K562 (cell line): ENCODE measurements around the gene SIGLEC14. TPM values are rescaled to one million over a fixed set of nuclear protein-coding genes. Genes with fewer than 3 reads are reported as not detected.

Source experiments
- CBX3 ChIP-seq, 2 experiments: IDR thresholded peaks; 1 replicate in 1 of 2; 2 replicates in 1 of 2; pipeline ENCODE4 v1.6.1; 2012; ENCODE audit warnings: inconsistent platforms in 2 of 2, low read length in 2 of 2, borderline replicate concordance in 1 of 2, control low read depth in 1 of 2
- CUX1 ChIP-seq: fragments of 200-800 bp; sonication (Bioruptor generic); IDR thresholded peaks from 2 replicates; pipeline ENCODE4 v1.6.1; 2016; ENCODE audit warnings: missing genetic modification characterization, missing compliant biosample characterization
- ELF1 ChIP-seq: fragments of 200-800 bp; sonication (Bioruptor generic); IDR thresholded peaks from 2 replicates; pipeline ENCODE4 v1.6.1; 2016; ENCODE audit warnings: missing genetic modification characterization, missing compliant biosample characterization
- ERF ChIP-seq: fragments of 450-650 bp; formaldehyde crosslinking; IDR thresholded peaks from 2 replicates; pipeline ENCODE4 v1.4.0; 2020; ENCODE audit warnings: mild to moderate bottlenecking, mixed read lengths
- FUS ChIP-seq: fragments of 200-400 bp; formaldehyde crosslinking; optimal IDR thresholded peaks from 2 replicates; pipeline ENCODE3; 2017; ENCODE audit warnings: low read depth, low read length
- GATA2 ChIP-seq: sonication (generic); formaldehyde crosslinking; IDR thresholded peaks from 2 replicates; pipeline ENCODE4 v1.4.0; 2020; ENCODE audit warnings: mild to moderate bottlenecking, missing genetic modification reagents
- HCFC1 ChIP-seq: IDR thresholded peaks from 2 replicates; pipeline ENCODE4 v1.6.1; 2012; ENCODE audit warnings: low read depth, low read length, improper control_type of control experiment
- HINFP ChIP-seq: fragments of 450-650 bp; conservative IDR thresholded peaks from 2 replicates; pipeline ENCODE4 v1.6.1; 2016; ENCODE audit warnings: missing genetic modification characterization, low read depth, mild to moderate bottlenecking, control low read depth, missing compliant biosample characterization
- HMG20B ChIP-seq: fragments of 250-450 bp; sonication (Bioruptor Pico); IDR thresholded peaks from 2 replicates; pipeline ENCODE4 v1.5.0; 2021; ENCODE audit warnings: mild to moderate bottlenecking
- LARP7 ChIP-seq: fragments of 450-650 bp; IDR thresholded peaks from 2 replicates; pipeline ENCODE4 v1.6.1; 2016
- MED1 ChIP-seq: sonication (generic); formaldehyde crosslinking; IDR thresholded peaks from 2 replicates; pipeline ENCODE4 v1.8.1; 2023; ENCODE audit warnings: missing genetic modification reagents, borderline replicate concordance
- MLX ChIP-seq, 2 experiments: fragments of 450-650 bp in 1 of 2; sonication (generic) in 1 of 2; formaldehyde crosslinking; conservative IDR thresholded peaks; 2 replicates each; pipeline versions ENCODE4 v1.4.0 to v1.8.1; 2020 to 2022; ENCODE audit warnings: mild to moderate bottlenecking in 1 of 2, missing genetic modification reagents in 1 of 2
- NCOR1 ChIP-seq: fragments of 450-650 bp; IDR thresholded peaks from 2 replicates; pipeline ENCODE4 v1.6.1; 2016; ENCODE audit warnings: mild to moderate bottlenecking, moderate library complexity
- NFRKB ChIP-seq: fragments of 450-650 bp; IDR thresholded peaks from 2 replicates; pipeline ENCODE4 v1.6.1; 2016; ENCODE audit warnings: low read depth
- PTBP1 ChIP-seq: fragments of 200-400 bp; formaldehyde crosslinking; IDR thresholded peaks from 2 replicates; pipeline ENCODE4 v1.6.1; 2017; ENCODE audit warnings: low read depth, low read length
- RBM17 ChIP-seq: fragments of 200-400 bp; formaldehyde crosslinking; IDR thresholded peaks from 2 replicates; pipeline ENCODE4 v1.6.1; 2017; ENCODE audit warnings: low read depth, mild to moderate bottlenecking, low read length, borderline replicate concordance
- RFX1 ChIP-seq: fragments of 450-650 bp; IDR thresholded peaks from 2 replicates; pipeline ENCODE4 v1.6.1; 2016; ENCODE audit warnings: mild to moderate bottlenecking, moderate library complexity
- SAFB ChIP-seq: fragments of 200-400 bp; formaldehyde crosslinking; IDR thresholded peaks from 2 replicates; pipeline ENCODE4 v1.6.1; 2017; ENCODE audit warnings: low read depth, low read length, borderline replicate concordance
- SIX5 ChIP-seq, 2 experiments: IDR thresholded peaks; 2 replicates each; pipeline ENCODE4 v1.6.1; 2011; ENCODE audit warnings: low read length in 2 of 2, borderline replicate concordance in 1 of 2, low read depth in 1 of 2, mild to moderate bottlenecking in 1 of 2, moderate library complexity in 1 of 2; ENCODE audit not compliant: insufficient read depth in 1 of 2
- SMAD3 ChIP-seq: fragments of 450-650 bp; formaldehyde crosslinking; conservative IDR thresholded peaks from 2 replicates; pipeline ENCODE4 v1.4.0; 2020; ENCODE audit warnings: mild to moderate bottlenecking
- SNAPC5 ChIP-seq: fragments of 250-450 bp; sonication (Bioruptor Pico); IDR thresholded peaks from 2 replicates; pipeline ENCODE4 v1.8.0; 2021; ENCODE audit warnings: moderate library complexity, mild to moderate bottlenecking, inconsistent platforms
- YBX1 ChIP-seq: fragments of 450-650 bp; IDR thresholded peaks from 2 replicates; pipeline ENCODE4 v1.7.1; 2016; ENCODE audit warnings: mild to moderate bottlenecking
- ZFP1 ChIP-seq: fragments of 450-650 bp; formaldehyde crosslinking; IDR thresholded peaks from 2 replicates; pipeline ENCODE4 v1.4.0; 2020; ENCODE audit warnings: mild to moderate bottlenecking, mixed read lengths
- polyA plus RNA-seq, 8 experiments: library from polyadenylated mRNA; depleted of rRNA in 4 of 8; stranded (reverse) in 5 of 8; unstranded in 3 of 8; fragments of >200 nt; fragmentation: Nextera tagmentation in 2 of 8; fragmentation: Illumina TruSeq in 1 of 8; extraction: Ambion mirVana in 2 of 8; extraction: Trizol in 1 of 8; gene quantifications; 2 replicates each; pipeline versions ENCODE4 v1.2.1 to v1.2.3, GENCODE V29; 2011 to 2014; ENCODE audit warnings: inconsistent platforms in 1 of 8, missing spikeins in 1 of 8
- total RNA-seq, 7 experiments: library from RNA; depleted of rRNA in 6 of 7; stranded (reverse); fragments of >200 nt in 6 of 7; fragmentation: Illumina TruSeq in 2 of 7; extraction: Trizol in 2 of 7; gene quantifications; 2 replicates each; pipeline versions ENCODE4 v1.2.1 to v1.2.3, GENCODE V29; 2011 to 2021; ENCODE audit warnings: low replicate concordance in 1 of 7

Gene SIGLEC14
- total and polyA plus RNA-seq, 9 of the 15 experiments (the other 6 are each of a cell fraction or from before 2014, with no cell fraction given) = not detected

- TF ChIP-seq CBX3 (IDR thresholded peaks at IDR 0.05; ENCODE audit: borderline replicate concordance in 1 of 2, low read length in 2 of 2) = peak; percentile 8 to 91
- no peak; the same call in 1 of the 2 replicates for TF ChIP-seq HINFP
- no peak for TF ChIP-seq ZFP1 (CRISPR knock-in tag)
- 0 out of 4 replicates have a peak, but pooled peaks of 1 of the 2 experiments have one; percentile 54 for TF ChIP-seq MLX (CRISPR knock-in tag; conservative IDR thresholded peaks at IDR 0.05)
- no peak for TF ChIP-seq SMAD3
- TF ChIP-seq NCOR1 = 0 out of 2 replicates have a peak, but pooled peaks have one; percentile 17
- TF ChIP-seq ELF1 (tag) = no peak
- TF ChIP-seq RFX1 = no peak
- TF ChIP-seq SNAPC5 (CRISPR knock-in tag) = no peak
- TF ChIP-seq CUX1 (CRISPR knock-in tag) = no peak
- no peak for TF ChIP-seq PTBP1
- no peak for TF ChIP-seq NFRKB
- no peak for TF ChIP-seq GATA2
- TF ChIP-seq LARP7 = no peak
- TF ChIP-seq MED1 = no peak
- TF ChIP-seq FUS = no peak
- no peak for TF ChIP-seq ERF (CRISPR knock-in tag)
- no peak for TF ChIP-seq SAFB
- TF ChIP-seq SIX5 (IDR thresholded peaks at IDR 0.05; ENCODE audit: borderline replicate concordance in 1 of 2, insufficient read depth in 1 of 2, low read depth in 1 of 2, low read length in 2 of 2) = no peak
- no peak for TF ChIP-seq YBX1
- TF ChIP-seq RBM17 = no peak
- no peak for TF ChIP-seq HMG20B (CRISPR knock-in tag)
- TF ChIP-seq HCFC1 = peak; percentile 53; the same call in 1 of the 2 replicates
Observed at GRCh38 chr19:51607920-51608562, 38.6 kb downstream of the SIGLEC14 start (continued).
